Measurements from ENCODE around the gene CHCHD2.

GRCh38 chr7:56063882-56064625 is 42.2 kb downstream of the CHCHD2 start, which contains the start of gene SUMF2:
- TF ChIP-seq, protein P1, sequence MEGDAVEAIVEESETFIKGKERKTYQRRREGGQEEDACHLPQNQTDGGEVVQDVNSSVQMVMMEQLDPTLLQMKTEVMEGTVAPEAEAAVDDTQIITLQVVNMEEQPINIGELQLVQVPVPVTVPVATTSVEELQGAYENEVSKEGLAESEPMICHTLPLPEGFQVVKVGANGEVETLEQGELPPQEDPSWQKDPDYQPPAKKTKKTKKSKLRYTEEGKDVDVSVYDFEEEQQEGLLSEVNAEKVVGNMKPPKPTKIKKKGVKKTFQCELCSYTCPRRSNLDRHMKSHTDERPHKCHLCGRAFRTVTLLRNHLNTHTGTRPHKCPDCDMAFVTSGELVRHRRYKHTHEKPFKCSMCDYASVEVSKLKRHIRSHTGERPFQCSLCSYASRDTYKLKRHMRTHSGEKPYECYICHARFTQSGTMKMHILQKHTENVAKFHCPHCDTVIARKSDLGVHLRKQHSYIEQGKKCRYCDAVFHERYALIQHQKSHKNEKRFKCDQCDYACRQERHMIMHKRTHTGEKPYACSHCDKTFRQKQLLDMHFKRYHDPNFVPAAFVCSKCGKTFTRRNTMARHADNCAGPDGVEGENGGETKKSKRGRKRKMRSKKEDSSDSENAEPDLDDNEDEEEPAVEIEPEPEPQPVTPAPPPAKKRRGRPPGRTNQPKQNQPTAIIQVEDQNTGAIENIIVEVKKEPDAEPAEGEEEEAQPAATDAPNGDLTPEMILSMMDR (IDR thresholded peaks at IDR 0.05; ENCODE audit: low read length) = peak; percentile 28
- TF ChIP-seq EZH2 (optimal IDR thresholded peaks at IDR 0.05; ENCODE audit: low read depth, low read length) = no peak
